Measurements from ENCODE around the gene PPIL6. TPM values are rescaled to one million over a fixed set of nuclear protein-coding genes. Genes with fewer than 3 reads are reported as not detected.

Gene PPIL6
- polyA plus RNA-seq, 3 donors = 0.09 to 0.28 (median 0.14) TPM

DNA sequence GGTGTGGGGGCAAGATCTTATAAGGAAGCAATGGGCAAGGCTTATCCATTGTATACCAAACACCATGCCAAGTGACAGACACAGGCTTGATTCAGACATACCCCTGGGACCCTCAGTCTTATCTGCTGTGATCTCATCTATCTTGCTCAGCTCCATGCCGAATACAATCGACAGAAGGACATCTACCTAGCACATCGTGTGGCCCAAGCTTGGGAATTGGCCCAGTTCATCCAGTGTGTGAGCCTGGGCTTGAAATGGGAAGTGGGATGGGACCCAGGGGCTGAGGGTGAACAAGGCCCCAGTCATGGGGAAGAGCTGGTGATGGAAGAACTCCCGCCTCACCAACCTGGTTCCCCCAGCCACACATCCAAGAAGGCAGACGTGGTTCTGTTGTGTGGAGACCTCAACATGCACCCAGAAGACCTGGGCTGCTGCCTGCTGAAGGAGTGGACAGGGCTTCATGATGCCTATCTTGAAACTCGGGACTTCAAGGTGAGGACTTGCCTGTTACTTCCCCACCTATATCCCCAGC lies 2.0 kb upstream of the PPIL6 start:
- WGBS (ENCODE audit: insufficient coverage) = 100% methylated on average over 4 of the region's 6 CpGs
- no peak overlapping the region for H3K4me2 ChIP-seq (replicated peaks; ENCODE audit: extremely low read depth, low read length, poor library complexity, severe bottlenecking)
- peaks cover 0 to 4% of the 10 kb centered on the region in 2 donors for H3K27me3 ChIP-seq (ENCODE audit: control insufficient read depth in 2 of 2, insufficient read depth in 2 of 2, low read length in 2 of 2)
- Mint-ChIP-seq H3K36me3 (peaks cover 42 to 50% of the 10 kb centered on the region in 2 donors), H3K9me3 (peaks cover 0 to 2% (median 0%) of the 10 kb centered on the region in 7 donors), H3K27me3 (ENCODE audit: low read depth in 3 of 3) (peaks cover 1 to 10% (median 4%) of the 10 kb centered on the region in 3 donors), H3K27ac (peak overlapping the region in 3 of 7 donors; percentile 5 to 46 (median 23)), H3K4me3 (peak overlapping the region in 1 of 2 donors; percentile 42), H3K4me1 (peaks cover 31% of the 10 kb centered on the region)
- no peak overlapping the region for H2AFZ ChIP-seq (ENCODE audit: insufficient read depth, low read depth, low read length, poor library complexity, severe bottlenecking)
- no peak for TF ChIP-seq CTCF (IDR thresholded peaks at IDR 0.05)
- H3K79me2 ChIP-seq (ENCODE audit: insufficient read depth, low read length) = peaks cover 6% of the 10 kb centered on the region
- intact Hi-C loops (cut with micrococcal nuclease) = loop anchor here (5.0 kb wide), 1 partner anchor 40 kb away; the partner anchor contains the start of gene ZBTB24 (in 2 of the 2)
- H3K4me3 ChIP-seq (replicated peaks in 1 of 3; ENCODE audit: low read depth in 2 of 3, low read length in 3 of 3) = peak overlapping the region in 1 of 3 experiments; percentile 87
- peaks cover 17 to 29% of the 10 kb centered on the region in 2 donors for H3K4me1 ChIP-seq (ENCODE audit: control insufficient read depth in 1 of 2, insufficient read depth in 2 of 2, low read length in 2 of 2)
- no peak overlapping the region for H3K9ac ChIP-seq (ENCODE audit: insufficient read depth, low read length, poor library complexity, severe bottlenecking)
- H3K36me3 ChIP-seq (replicated peaks in 1 of 2; ENCODE audit: control insufficient read depth in 1 of 2, insufficient read depth in 2 of 2, low read length in 2 of 2) = peaks cover 40 to 49% of the 10 kb centered on the region in 2 donors
- H4K20me1 ChIP-seq (ENCODE audit: insufficient read depth, low read length) = peaks cover 52% of the 10 kb centered on the region
- DNase-seq = no peak
- no peak overlapping the region for H3K27ac ChIP-seq (ENCODE audit: low read depth in 1 of 2, low read length in 2 of 2)
- no peaks in the 10 kb centered on the region for H3K9me3 ChIP-seq (replicated peaks in 1 of 2; ENCODE audit: control insufficient read depth in 1 of 2, insufficient read depth in 1 of 2, low read length in 2 of 2)

GRCh38 chr6:109441069-109441816 lies 815 bp upstream of the PPIL6 start:
- intact Hi-C loops (cut with micrococcal nuclease) = loop anchor here (2.0 to 5.0 kb wide), 2 partner anchors 41 to 56 kb away; partner anchors contain the start of gene ZBTB24 (in 2 of the 2)
- Histone ChIP-seq H3K4me1 (ENCODE audit: control insufficient read depth in 1 of 2, insufficient read depth in 2 of 2, low read length in 2 of 2) (peaks cover 18 to 27% of the 10 kb centered on the region in 2 donors), H2AFZ (ENCODE audit: insufficient read depth, low read depth, low read length, poor library complexity, severe bottlenecking) (peak overlapping the region; percentile 92), H3K27ac (ENCODE audit: low read depth in 1 of 2, low read length in 2 of 2) (peak overlapping the region; percentile 53 to 85), H3K9ac (ENCODE audit: insufficient read depth, low read length, poor library complexity, severe bottlenecking) (peak overlapping the region; percentile 92), H3K9me3 (replicated peaks in 1 of 2; ENCODE audit: control insufficient read depth in 1 of 2, insufficient read depth in 1 of 2, low read length in 2 of 2) (no peaks in the 10 kb centered on the region), H3K36me3 (replicated peaks in 1 of 2; ENCODE audit: control insufficient read depth in 1 of 2, insufficient read depth in 2 of 2, low read length in 2 of 2) (peaks cover 28 to 37% of the 10 kb centered on the region in 2 donors), H3K4me3 (replicated peaks in 1 of 3; ENCODE audit: low read depth in 2 of 3, low read length in 3 of 3) (peak overlapping the region; percentile 52 to 87 (median 71)), H3K4me2 (replicated peaks; ENCODE audit: extremely low read depth, low read length, poor library complexity, severe bottlenecking) (peak overlapping the region; percentile 93), H3K79me2 (ENCODE audit: insufficient read depth, low read length) (peaks cover 6% of the 10 kb centered on the region), H3K27me3 (ENCODE audit: control insufficient read depth in 2 of 2, insufficient read depth in 2 of 2, low read length in 2 of 2) (peaks cover 0 to 4% of the 10 kb centered on the region in 2 donors), H4K20me1 (ENCODE audit: insufficient read depth, low read length) (peaks cover 40% of the 10 kb centered on the region)
- H3K27ac Mint-ChIP-seq = peak overlapping the region; percentile 87 to 97 (median 92)
- H3K27me3 Mint-ChIP-seq (ENCODE audit: low read depth in 3 of 3) = peaks cover 1 to 9% (median 4%) of the 10 kb centered on the region in 3 donors
- H3K4me1 Mint-ChIP-seq = peaks cover 28% of the 10 kb centered on the region
- H3K4me3 Mint-ChIP-seq = peak overlapping the region; percentile 96
- WGBS (ENCODE audit: insufficient coverage) = 0% methylated on average over 17 of the region's 31 CpGs
- H3K9me3 Mint-ChIP-seq = no peaks in the 10 kb centered on the region
- DNase-seq = peak; percentile 52 to 78 (median 54)
- TF ChIP-seq CTCF (IDR thresholded peaks at IDR 0.05) = peak; percentile 9
- peaks cover 35 to 38% of the 10 kb centered on the region in 2 donors for H3K36me3 Mint-ChIP-seq
